ENCODE data around the gene MSH5. TPM values are rescaled to one million over a fixed set of nuclear protein-coding genes. Genes with fewer than 3 reads are reported as not detected.
"Not testable (repeated sequence)": the region's sequence is repeated elsewhere in the genome, so short reads cannot be mapped to it uniquely, and the experiment has no call there.

MSH5 gene
- total RNA-seq (2014; rRNA removed; shearing (Covaris generic)), result 5.3 and 10.8 TPM in 2 replicates

DNA sequence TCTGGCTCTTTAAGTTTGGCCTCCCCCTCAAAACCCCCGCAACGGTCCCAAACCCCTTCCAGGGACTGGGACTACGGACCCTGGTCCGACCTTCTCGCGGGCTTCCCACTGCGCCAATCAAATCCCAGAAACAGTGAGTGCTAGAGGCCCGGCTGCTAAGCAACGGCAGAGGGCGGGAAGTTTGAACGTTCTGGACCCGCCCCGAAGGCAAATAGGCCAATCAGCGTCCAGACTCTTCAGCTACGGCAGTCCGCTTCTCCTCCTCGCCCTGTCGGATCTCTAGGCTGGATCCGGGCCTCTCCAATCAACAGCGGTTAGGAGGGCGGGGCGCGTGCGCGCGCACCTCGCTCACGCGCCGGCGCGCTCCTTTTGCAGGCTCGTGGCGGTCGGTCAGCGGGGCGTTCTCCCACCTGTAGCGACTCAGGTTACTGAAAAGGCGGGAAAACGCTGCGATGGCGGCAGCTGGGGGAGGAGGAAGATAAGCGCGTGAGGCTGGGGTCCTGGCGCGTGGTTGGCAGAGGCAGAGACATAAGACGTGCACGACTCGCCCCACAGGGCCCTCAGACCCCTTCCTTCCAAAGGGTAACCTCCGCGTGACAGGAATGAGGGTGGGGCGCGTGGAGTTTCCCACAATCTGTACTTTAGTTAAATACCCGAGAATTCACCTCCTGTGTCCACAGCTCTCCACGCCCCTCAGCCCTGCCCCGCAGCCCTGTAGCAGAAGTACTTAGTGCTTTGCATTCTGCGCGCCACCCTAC lies at the start of gene MSH5:
MSH5 (plus strand) TSS at position 367 of the 758 bp plus-strand sequence. CDS start 462 bp downstream, outside the sequence.
- DNase-seq (ENCODE audit: low spot score), result peak; percentile 98

DNA sequence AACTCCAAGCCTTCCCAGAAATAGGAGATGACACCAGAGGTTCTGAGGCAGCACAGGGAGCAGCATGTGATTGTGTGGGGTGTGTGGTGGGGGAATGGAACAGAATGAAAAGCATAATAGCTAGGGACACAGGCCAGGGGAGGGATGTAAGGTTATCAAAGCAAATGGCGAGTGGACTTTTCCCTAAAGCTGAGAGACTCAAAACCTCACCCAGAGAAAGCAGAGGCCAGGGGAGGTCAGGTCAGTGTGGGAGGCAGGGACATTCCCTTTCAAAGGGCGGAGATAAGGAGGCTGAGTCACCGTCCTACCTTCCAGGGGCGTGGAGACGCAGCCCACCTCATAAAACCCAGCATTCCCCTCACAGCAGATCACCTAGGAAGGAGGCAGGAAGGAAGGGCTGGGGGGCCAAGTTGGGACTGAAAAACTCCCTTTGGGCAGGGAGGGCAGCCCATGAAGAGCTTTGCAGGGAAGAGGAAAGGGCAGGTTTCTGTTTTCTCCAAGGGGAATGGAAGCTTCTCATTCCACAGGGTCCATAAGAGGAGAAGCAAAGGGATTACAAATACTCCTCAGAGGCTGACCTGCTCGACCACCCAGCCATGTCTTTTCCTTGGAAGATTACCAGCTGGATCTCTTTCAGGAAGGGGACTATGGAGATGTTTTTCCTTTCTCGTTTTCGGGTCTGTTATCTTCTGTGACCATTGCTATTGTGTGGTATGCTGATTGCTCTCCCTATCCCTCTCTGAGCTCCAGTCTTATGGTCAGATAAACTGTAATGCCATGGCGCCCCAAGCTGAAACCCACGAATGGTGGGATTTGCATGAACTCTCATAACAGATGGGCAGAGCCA lies 49.4 kb upstream of the MSH5 start:
- no peak for DNase-seq (ENCODE audit: low spot score)

DNA sequence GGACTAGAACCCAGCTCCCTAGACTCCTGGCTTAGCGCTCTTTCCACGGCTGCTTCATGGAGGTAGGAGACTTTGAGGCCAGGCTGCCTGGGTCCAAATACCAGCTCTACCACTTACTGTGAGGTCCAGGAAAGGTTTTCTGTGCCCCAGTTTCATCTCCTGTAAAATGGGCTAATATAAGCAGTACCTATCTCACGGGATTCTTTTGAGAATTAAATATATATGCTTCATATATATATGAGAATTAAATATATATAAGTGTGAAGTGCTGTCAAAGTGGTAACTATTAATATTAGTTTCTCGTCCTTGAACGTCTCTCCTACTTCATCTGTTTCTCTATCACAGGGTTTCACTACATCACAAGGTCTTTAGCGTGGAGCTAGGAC lies 48.7 kb upstream of the MSH5 start:
- no peak for DNase-seq (ENCODE audit: low spot score)

DNA sequence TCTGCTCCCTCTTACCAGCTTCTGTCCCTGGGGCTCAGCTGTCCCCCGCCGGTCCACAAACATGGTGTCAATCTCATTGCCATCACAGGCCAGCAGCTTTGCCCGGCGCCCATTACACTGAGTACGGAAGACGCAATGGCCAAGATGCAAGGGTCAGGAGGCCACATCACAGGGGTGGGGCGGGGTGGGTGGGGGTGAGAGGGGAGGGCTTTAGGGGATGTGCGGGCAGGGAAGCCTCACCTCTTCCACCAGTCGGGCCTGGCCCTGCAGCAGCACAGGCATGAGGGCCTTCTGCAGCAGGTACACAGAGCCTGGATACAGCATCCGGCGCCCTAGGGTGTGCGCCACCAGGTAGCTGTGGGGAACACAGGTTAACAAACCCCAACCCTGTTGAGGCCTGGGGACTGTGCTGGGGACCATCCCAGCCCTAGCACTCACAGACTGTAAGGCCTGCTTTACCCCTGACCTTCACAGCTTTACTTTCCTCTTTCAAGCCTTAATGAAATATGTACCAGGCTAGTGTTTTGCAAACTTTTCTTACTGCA lies 48.2 kb upstream of the MSH5 start:
- no peak for DNase-seq (ENCODE audit: low spot score)

DNA sequence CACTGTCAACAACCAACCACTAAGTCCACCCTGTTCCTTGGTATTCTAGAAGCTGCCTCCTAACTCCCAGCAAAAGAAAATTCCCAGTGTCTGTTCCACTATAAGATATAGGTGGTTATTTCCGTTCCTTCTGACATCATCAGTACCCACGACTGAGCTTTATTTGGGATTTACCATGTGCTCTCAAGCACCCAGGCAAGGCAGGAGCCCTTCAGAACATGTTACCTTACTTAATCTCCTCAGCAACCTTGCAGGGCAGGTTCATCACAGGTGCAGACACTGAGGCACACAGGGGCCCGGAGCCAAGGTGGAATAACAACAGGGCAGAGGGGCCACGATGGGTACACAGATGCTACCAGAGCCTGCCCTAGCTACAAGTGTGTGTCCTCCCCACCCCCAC lies 47.5 kb upstream of the MSH5 start:
- DNase-seq (ENCODE audit: low spot score), result no peak

DNA sequence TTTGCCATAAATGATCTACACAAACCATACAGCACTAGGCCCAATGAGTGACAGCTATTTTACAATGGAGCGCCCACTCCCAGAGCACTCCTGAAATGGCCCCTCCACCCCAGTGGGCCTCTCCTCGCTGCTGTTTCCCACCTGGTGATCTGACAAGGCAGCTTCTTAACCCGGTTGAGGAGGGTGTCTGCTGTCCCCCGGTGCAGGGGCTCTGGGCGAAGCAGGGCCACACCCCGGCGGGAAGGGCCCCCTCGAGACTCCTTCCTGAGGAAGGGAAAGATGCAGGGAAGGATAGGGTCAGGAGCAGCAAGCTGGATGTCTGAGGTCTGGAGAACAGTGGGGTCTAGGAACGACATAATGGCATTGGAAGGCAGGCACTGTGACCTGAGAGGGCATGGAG lies 46.9 kb upstream of the MSH5 start:
- DNase-seq (ENCODE audit: low spot score), result no peak

DNA sequence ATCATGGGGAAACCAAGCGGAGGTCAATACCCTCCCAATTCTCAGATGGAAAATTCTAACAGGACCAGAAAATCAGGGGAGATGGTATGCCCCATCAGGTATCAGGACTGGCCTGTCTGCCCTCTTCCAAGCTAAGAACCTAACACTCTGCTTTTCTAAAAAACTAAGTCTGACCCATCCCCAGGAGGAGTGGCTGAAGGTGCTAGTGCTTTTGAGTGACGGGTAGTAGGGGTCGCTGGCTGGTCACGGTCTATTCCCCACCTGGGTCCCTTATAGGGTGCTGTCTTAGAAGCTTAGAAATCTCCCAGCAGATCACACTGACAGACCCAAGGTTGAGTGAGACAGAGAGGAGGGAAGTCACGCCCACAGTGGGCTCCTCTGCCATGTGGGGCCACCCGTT lies 46.3 kb upstream of the MSH5 start:
- DNase-seq (ENCODE audit: low spot score), result no peak

DNA sequence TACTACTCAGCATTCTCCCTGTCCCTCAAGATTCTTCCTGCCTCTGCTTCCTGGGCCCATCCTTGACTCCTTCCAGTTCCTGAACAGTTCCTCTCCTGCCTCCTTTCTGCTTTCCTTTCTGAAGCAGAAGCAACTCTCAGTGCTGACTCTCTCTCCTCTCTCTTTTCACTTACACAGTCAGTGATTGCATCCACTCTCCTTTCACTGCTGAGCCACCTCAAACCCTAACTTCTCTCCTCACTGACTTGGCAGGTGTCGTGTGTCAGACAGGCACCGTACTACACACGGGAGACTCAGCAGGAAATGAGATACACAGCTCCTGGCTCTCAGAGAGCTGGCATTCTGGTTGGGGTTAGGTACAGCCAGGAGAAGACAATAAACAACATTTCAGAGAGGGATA lies 42.2 kb upstream of the MSH5 start:
- DNase-seq (ENCODE audit: low spot score), result no peak

DNA sequence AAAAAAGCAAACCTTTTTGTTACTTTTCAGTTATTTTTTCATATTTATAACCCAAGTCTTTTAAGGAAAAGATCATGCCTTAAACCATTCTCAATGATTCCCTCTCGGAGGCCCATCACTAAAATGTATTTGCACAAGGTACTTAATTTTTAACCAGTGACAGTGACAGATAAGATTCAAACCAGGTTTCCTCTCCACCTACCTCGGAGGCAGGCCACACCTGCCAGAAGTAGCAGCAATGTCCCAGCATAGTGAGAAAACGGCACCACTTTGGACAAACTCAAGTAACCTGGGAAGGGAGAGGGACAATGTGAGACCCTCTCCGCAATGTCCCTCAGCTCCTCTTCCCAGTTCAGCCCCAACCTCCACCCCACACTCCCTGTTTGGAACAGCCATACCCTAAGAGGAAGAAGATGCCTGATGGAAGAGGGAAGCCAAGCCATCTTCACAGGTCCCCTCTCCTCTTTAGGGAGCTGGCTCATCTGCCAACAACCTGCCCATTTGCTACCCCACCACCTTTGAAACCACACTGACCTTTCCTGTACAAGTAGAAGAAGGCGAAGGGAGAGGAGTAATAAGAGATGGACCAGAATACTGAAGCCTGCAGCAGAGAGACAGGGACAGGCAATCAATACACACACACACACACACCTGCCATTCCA lies 38.9 kb upstream of the MSH5 start:
- no peak for DNase-seq (ENCODE audit: low spot score)

DNA sequence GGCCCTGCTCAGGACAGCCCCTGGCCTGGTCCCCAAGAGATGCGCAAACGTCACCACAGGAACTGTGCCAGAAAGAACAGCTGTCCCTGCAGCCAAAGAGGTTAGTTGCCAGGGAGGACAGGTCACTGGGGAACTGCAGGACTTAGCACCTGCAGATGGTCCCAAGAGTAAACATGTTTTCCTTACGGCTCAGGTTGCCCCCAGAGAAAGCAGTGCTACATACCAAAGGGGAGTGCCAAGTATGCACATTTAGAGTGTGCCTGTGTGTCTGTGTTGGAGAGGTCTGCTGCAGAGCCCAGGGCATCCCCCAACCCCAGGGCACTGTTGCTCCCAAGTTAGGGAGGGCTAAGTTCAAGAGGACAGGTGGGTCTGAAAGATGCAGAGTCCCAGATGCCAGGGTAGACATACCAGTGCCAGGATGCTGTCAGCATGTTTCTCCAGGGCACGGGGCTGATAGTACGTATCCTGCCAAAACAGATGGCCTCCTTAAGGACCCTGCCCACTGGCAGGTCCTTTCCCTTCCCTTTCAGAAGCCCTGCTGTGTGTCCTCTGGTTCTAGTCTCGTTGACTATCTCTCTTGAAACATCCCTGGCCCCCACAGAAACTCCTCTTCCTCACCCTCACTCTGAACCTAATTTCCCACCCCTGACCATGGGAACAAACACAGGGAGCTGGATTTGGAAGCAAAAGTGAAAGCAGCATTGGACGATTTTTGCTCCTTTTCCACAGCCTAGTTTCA lies 38.0 kb upstream of the MSH5 start:
- DNase-seq (ENCODE audit: low spot score), result no peak

DNA sequence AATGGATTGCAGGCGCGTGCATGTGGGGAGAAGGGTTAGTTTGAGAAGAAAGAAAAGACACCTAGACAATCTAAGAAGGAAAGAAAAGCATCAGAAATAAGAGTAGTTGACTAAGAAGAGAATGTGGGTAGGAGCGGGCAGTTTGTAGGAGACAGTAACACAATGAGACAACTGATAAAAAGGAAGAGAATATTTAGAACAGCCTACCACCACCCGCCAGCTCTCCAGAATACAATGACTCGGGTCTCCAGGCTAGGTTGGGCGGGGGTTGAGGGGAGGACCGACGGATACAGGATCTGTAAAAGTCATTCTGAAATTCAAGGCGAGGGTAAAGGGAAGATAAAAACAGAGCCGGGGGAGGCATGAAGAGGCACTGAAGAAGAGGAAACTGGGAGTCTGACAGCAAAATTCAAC lies 37.4 kb upstream of the MSH5 start:
- DNase-seq (ENCODE audit: low spot score), result no peak

DNA sequence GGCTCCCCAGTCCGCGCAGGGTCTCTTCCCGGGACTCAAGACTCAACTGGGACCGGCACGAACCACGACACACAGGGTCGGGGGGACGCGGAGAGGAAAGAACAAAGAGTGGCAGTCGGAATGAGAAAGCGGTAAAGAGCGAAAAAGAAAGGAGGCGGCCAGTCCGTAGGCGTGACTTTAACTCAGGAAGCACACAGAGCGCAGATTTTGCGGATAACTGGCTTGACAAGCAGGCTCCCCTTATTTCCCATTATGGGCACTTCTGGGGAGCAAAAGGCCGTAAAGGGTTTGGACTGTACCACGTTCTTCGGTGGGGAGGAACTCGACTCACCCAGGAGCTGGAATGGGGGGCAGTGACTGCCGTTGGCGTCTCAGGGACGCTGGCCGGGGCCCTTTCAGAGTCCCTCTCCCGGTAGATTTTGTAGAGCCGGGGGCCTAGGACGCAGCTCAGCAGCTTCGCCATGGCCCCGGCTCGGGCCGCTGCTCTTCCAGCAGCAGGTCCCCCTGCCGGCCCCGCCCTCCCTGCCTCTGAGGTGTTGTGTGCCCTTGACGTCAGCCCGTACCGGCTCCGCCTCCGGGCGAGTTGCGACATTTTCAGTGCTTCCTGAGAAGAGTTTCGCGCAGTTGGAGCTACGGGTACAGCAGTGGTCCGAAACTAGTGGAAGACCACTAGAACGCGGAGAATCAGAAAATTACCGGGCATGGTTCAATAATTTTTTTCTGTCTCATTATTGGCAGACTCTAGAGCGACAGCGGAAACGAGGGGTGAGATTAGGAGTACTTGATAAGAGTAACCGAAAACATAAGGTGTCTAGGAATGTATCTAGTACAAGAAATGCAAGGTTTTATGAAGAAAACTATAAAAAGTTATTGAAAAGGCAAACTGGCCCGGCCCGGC lies 36.7 kb upstream of the MSH5 start, which contains the start of gene ABHD16A:
ABHD16A (minus strand) TSS at position 506 of the 898 bp plus-strand sequence; CDS start at position 463, 43 bp downstream.
- peak; percentile 98 for DNase-seq (ENCODE audit: low spot score)

DNA sequence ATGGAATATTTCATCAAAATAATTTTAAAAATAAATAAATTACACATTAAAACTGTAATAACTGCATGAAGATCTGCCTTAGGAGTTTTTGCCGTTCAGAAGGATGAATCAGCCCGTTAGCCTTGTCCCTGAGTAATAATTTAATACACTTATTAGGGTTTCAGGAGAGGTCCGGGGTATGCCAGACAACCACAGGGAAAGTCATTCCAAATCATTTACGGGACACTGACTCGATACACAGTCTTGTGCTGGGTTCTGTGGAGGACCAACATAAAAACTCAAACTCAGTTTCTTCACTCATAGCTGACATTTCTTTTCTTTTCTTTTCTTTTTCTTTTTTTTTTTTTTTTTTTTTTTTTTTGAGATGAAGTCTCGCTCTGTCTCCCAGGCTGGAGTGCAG lies 33.9 kb upstream of the MSH5 start:
- DNase-seq (ENCODE audit: low spot score), result no peak

DNA sequence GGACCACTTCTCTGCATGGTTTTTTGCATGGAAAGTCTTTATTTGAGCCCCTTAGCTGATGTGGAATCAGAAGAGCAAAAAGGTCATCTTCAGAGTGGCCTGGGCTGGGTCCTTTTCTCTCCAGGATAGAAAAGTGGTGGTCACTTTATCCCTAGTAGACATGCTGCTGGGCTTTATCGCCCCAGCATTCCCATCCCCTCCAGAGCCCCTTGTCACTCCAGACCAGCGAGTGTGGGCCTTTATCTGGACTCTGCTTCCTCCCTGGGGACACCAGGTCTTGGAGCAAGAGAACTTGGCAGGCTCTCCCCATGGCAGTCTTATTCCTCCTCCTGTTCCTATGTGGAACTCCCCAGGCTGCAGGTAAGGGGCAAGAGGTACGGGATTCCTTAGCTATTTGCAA lies 33.2 kb upstream of the MSH5 start, which contains the start of gene LY6G6F:
LY6G6F (plus strand) TSS at position 268 of the 400 bp plus-strand sequence; CDS start at position 309, 41 bp downstream.
- DNase-seq (ENCODE audit: low spot score), result no peak

DNA sequence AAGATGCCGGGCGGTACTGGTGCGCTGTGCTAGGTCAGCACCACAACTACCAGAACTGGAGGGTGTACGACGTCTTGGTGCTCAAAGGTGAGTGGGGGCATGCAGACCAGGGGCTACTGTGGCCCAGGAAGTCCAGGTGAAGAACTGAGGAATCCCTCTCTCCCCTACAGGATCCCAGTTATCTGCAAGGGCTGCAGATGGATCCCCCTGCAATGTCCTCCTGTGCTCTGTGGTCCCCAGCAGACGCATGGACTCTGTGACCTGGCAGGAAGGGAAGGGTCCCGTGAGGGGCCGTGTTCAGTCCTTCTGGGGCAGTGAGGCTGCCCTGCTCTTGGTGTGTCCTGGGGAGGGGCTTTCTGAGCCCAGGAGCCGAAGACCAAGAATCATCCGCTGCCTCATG lies 32.1 kb upstream of the MSH5 start:
- DNase-seq (ENCODE audit: low spot score), result no peak

DNA sequence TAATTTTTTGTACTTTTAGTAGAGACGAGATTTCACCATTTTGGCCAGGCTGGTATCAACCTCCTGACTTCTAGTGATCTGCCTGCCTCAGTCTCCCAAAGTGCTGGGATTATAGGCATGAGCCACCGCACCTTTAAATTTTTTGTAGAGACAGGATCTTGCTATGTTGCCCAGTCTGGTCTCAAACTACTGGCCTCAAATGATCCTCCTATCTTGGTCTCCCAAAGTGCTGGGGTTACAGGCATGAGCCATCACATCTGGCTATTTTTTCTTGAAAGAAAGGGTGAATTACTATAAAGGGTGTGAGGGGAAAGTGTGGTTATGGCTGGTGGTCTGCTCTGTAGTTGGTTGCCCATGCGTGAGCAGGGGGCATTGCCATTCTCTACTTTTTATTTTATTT lies 31.6 kb upstream of the MSH5 start:
- no peak for DNase-seq (ENCODE audit: low spot score)

DNA sequence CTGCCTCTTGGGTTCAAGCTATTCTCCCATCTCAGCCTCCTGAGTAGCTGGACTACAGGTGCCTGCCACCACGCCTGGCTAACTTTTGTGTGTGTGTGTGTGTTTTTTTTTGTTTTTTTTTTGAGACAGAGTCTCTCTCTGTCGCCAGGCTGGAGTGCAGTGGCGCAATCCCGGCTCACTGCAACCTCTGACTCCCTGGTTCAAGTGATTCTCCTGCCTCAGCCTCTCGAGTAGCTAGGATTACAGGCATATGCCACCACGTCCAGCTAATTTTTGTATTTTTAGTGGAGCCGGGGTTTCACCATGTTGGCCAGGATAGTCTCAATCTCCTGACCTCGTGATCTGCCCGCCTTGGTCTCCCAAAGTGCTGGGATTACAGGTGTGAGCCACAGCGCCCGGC lies 30.6 kb upstream of the MSH5 start:
- DNase-seq (ENCODE audit: low spot score), result not testable (repeated sequence)

DNA sequence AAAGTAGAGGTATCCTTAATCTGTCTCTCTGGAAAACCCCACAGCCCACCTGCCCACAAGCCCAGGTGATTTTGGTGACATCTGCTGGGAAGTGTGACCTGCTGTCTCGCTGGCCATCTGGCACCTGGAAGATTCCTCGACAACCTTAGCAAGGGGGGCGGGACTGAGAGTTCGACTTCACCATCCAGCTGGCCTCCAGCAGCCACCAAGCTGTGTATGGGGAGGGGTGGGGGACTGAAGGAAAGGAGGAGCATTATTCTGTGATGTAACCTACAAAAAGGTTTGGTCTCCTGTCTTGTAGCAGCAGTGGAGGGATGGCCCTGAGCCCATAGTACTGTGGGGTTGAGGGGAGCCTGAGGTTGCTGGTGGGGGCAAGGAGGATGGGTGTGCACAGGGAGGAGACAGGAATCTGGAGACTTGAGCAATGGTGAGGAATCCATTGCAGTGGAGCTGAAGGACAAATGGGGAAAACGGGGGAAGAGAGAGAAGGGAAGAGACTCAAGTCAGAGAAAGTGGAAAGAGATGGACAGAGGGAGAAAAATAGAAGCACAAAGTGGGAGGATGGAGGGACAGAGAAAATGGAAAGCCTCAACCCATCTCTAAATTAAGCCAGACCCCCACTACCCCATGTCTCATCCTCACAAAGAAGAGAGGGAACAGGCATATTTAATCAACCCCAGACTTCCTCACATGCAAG lies 29.1 kb upstream of the MSH5 start:
- no peak for DNase-seq (ENCODE audit: low spot score)

DNA sequence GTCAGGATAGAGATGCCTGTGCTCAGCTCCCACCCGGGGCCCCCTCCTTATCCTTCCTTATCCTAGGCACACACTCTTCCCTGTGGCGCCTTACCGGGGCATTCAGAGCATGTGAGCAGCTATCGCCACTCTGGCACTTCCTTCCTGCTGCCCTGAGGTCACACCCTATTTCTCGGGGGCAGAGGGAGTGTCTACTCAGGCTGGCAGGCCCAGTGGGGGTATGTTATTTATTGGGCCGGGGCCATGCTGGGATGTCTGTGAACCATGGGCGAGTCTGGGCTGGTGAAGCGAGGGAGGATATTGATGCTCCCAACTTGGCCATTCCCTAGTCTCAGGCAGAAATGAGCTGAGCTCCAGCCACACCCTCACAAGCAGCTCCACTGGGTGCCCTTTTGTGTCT lies 28.6 kb upstream of the MSH5 start:
- no peak for DNase-seq (ENCODE audit: low spot score)

DNA sequence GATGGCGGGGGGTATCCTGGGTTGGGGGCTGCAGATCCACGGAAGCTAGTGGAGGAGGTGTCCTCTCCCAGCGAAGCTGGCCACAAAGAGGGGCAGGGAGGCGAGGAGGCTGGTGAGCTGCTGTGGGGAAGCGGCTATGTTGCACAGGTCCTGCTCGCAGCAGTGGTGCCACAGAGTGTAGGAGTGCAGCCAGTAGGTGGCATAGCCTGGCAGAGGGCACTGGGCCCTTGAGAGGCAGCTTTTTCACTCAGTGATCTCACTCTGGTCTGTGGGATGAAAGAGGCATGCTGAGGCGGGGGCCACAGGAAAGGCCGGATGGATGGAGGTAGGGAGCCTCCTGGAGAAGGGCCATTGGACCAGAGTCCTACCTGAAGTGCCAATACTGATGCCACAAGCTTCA lies 27.5 kb upstream of the MSH5 start:
- DNase-seq (ENCODE audit: low spot score), result no peak
